ENCODE measurements around the gene TCF23.
"Not testable (repeated sequence)": the region's sequence is repeated elsewhere in the genome, so short reads cannot be mapped to it uniquely, and the experiment has no call there.

The TCF23 gene

GRCh38 chr2:27155069-27155520 is 6.3 kb downstream of the TCF23 start:
- no peak for DNase-seq

GRCh38 chr2:27158468-27158867 is 9.7 kb downstream of the TCF23 start:
- DNase-seq, result no peak

- no peak for DNase-seq
These were observed 10.5 kb downstream of the TCF23 start for GRCh38 chr2:27159271-27159670.

DNA sequence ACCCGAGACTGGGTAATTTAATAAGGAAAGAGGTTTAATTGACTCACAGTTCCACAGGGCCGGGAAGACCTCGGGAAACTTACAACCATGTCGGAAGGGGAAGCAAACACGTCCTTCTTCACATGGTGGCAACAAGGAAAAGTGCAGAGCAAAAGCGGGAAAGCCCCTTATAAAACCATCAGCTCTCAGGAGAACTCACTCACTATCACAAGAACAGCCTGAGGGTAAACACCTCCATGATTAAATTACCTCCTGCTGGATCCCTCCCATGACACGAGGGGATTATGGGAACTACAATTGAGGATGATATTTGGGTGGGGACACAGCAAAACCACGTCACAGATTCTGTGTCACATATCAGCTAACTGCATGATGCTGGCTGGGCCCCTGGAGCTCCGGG is 11.4 kb downstream of the TCF23 start:
- DNase-seq, result no peak

- DNase-seq, result no peak
These were observed 13.6 kb downstream of the TCF23 start for GRCh38 chr2:27162151-27163121.

DNA sequence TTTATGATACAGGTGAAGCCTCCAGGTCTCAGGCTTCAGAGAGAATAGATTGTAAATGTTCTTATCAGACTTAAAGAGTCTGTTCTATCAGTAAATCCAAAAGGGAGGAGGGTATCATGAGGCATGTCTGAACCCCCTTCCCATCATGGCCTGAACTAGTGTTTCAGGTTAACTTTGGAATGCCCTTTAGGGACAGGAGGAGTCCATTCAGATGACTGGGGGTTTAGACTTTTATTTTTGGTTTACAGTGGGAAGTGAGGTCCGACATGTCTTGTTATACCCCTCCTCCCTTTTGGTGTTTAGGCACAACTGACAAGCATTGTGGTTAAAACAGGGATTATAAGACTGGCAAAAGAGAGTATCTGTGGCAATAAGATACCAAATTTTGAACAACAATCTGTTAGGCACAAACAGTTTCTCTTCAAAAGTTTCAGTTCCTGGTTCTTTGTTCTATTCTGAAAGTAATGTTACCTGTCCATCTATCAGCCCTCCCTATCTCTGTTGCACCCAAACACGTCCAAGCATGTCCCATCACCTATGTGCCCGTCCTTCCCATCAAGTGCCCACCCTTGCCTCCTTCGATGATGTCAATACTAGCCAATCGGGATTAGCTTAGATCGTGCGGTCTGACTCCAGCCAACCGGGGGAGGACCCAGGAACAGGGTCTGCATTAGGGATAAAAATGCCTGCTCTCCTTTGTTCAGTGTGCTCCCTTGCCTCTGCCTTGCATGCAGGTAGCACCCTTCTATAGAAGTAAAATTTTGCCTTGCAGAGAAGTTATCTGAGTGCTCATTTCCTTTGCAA is 16.4 kb downstream of the TCF23 start:
- DNase-seq, result no peak

DNA sequence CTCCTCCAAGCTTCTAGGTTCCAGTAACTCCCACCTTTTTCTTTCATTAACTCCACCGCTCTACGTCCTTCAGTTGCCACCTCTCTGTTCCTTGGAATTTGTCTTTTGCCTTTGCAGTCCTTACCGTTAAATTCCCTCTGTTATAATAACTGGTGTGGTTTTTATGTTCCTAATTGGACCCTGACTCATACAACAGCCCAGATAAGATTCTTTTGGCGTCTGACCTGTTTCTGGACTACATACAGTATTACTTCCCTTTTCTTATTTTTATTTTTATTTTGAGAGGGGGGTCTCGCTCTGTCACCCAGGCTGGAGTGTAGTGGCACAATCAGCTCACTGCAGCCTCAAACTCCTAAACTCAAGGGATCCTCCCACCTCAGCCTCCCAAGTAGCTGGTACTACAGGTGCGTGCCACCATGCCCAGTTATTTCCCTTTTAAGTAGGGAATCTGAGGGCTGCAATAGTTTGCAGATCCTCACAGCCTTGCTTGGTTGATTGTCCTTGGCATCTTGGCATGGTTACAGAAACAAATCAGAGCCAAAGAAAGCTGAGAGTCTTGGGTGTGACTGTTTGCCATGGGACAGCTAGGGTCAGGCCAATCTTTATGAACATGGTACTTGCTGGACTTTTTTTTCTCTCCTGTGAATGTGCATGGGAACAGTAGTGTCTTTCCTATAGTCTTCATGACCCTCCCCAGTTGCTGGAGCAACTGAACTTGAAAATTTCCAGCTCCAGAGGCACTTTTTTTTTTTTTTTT is 22.0 kb downstream of the TCF23 start:
- no peak for DNase-seq

DNA sequence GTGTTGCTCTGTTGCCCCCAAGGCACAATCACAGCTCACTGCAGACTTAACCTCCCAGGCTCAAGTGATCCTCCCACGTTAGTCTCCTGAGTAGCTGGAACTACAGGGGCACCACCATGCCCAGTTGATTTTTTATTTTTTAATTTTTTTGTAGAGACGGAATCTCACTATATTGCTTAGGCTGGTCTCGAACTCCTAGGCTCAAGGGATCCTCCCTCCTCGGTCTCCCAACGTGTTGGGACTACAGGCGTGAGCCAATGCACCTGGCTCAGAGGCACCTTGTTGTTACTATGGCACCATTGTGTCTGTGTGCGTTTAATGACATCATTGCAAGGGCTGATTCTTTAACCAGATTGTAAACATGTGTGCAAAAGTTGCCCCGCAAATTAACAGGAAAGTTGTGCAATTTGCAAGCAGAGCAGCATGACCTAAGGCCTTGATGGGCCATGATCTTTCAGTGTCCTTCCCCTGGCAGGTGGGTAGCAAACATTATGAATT is 22.6 kb downstream of the TCF23 start:
- DNase-seq, result no peak

- DNase-seq, result no peak
These were observed 25.8 kb downstream of the TCF23 start for GRCh38 chr2:27174638-27175037.

DNA sequence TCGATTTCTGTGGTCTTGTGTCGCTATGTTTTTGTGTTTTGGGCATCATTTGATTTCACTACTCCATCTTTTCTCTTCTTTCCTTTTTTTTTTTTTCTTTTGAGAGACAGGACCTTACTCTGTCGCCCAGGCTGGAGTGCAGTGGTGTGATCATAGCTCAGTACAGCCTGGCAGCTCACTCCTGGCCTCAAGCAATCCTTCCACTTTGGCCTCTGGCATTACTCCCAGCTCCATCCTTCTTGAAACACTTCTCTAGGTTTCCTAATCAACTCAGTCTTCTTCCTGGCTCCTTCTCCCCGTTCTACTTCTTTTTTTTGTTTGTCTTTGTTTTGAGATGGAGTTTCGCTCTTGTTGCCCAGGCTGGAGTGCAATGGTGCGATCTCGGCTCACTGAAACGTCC is 26.5 kb downstream of the TCF23 start:
- DNase-seq, result no peak

DNA sequence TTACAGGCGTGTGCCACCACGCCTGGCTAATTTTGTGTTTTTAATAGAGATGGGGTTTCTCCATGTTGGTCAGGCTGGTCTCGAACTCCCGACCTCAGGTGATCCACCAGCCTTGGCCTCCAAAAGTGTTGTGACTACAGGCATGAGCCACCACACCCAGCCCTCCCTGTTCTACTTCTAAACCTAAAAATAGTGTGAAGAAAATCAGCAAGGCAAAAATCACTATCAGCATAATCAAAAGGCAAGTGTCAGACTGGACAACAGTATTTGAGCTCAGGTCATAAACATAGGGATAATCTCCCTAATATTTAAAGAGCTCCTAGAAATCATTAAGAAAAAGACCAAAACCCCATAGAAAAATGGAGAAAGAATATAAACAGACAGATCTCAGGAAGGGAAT is 27.0 kb downstream of the TCF23 start:
- DNase-seq, result not testable (repeated sequence)

GRCh38 chr2:27177441-27178351 is 28.9 kb downstream of the TCF23 start:
- DNase-seq, result no peak

DNA sequence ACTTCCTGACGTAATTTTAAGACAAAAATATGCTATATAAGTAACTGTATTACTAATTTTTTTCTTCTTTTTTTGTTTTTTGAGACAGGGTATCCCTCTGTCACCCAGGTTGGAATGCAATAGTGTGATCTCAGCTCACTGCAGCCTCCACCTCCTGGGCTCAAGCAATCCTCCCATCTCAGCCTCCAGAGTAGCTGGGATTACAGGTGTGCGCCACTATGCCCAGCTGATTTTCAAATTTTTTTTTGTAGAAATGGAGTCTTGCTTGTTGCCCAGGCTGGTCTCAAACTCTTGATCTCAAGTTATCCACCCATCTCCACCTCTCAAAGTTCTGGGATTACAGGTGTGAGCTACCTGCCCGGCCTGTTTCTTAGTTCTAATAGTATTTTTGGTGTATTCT is 29.7 kb downstream of the TCF23 start:
- DNase-seq, result no peak

DNA sequence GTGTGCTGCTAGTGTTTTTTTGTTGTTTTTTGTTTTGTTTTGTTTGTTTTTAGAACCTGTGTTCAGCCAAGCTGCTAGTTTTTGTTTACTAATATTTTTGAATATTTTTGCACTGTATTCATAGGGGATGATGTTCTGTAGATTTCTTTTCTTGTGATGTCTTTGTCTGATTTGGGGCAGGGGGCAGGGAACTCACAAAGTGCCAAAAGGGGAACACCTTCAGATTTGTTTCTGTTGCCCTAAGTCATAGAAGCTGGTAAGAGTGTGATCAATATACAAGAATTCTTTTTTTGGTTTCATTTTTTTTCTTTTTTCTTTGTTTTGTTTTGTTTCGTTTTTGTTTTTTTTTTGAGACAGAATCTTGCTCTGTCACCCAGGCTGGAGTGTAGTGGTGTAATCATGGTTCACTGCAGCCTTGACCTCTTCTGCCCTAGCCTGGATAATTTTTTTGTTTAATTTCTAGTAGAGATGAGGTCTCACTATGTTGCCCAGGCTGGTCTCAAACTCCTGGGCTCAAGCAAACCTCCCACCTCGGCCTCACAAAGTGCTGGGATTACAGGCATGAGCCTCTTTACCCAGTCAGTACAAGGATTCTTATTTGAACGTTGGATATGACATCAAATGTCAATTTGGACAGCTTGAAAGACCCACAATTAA is 30.7 kb downstream of the TCF23 start:
- no peak for DNase-seq

DNA sequence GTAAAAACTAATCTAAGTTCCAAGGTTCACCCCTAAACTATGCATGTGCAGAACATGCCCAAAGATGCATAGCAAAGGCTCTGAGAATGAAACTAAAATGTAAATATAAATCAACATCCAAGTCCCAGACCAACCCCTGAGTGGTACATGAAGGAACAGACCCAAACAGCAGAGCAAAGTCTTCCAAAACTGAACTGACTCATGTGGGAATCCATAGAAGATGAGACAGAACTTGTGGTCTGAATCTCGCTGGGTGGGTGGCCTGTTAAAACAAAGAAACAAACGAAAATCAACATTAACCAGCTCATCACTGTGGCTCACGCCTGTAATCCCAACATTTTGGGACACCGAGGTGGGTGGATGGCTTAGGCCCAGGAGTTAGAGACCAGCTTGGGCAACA is 33.5 kb downstream of the TCF23 start:
- no peak for DNase-seq

DNA sequence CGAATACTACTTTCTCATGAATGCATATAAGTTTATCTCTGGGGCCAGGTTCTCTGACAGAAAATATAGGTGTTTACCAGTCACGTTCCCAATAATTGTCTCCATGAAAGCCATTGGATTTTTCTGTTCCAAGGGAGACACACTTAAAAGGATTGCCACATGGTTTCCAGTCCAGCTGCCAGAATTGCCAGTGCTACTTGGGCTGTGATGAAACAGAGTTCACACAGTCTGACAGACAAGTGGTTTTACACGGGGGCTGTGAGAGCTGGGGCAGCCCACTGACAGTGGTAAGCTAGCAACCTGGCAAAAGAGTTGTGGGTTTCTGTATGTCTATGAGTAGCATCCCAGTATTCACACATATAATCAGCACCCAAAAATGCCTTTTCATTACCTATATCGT is 35.3 kb downstream of the TCF23 start:
- DNase-seq, result no peak

DNA sequence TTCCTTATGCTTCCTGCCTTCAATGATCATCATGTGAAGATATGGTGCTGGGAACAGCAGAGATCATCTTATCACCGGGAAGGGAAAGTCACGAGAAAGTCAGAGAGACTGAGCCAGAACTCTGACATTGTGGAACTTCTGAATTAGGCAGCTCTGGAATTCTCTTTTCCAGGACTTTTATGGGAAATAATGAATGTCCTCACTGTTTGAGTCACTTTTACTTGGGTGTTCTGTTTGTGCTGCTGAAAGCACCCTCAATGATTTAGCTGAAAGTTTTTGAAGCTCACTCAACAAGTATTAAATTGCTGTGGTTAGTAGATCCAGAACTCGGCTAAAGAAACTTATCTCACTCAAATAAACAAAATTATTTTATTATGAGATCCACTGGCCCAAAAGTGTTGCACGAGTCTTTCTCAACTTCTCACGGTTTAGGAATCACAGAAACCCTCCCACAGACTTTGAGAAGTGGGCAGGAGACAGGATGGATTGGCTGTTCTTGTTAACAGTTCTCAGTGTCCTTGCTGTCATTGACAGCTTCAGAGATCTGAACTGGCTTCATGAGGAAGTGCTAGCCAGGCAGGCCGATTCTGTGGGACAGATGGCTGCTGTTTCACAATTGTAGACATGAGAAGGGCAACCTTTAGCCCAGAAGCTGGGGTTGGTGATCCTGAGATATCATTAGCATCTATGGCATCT is 36.7 kb downstream of the TCF23 start:
- DNase-seq, result no peak

DNA sequence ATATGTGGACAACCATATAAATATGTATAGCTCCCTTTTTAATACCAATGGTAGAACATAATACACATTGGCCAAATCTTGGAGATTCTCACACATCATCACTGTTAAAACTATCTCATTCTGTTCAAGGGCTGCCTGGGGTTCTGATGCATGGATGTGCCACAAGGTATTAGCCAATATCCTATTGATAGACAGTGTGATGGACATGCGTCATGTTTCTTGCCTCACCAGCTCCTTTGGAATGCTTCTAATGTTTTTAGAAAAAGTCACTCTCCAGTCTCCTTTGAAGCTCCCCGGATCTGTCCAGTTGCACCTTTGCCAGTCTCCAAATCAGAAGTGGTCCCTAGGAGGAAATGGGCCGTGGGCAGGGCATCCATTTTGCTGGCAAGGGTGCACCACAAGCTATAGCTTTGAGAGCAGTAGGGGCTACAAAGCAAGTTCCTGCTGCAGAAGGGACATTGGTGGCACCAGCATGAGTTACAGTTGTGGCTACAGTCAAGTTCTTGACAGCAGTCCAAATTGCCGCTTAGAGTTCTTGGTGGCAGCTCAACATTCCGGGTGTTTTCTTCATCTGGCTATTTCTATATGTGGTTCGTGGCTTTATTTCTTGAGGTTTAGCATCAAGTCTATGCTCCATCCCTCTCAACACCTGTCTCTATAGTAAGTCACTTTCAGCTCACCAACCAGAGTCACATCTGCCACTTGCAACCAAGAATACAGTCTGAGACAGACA is 38.0 kb downstream of the TCF23 start:
- DNase-seq, result no peak

DNA sequence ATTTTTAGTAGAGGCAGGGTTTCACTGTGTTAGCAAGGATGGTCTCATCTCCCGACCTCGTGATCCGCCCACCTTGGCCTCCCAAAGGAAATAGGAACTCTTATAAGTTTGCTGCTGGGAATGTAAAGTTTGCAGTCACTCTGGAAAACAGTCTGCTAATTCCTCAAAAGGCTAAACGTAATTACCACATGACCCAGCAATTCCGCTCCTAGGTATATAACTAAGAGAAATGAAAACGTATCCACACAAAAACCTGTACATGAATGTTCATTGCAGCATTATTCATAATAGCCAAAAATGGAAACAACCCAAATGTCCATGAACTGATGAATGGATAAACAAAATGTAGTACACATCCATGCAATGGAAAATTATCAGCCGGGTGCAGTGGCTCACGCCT is 41.2 kb downstream of the TCF23 start:
- no peak for DNase-seq

Measured in NCI-H1092 (cell line).